Activated CD4-positive, alpha-beta T cell treated with anti-CD3 and anti-CD28 coated beads, Interleukin-2, amount 50 U/mL, for 48 hours (primary cell): Measurements from ENCODE around the gene NDUFB7.

Experiments used
- DNase-seq, 2 experiments: peaks; one replicate each; pipeline ENCODE4 v3.0.0-alpha.2; 2020

The NDUFB7 gene

GRCh38 chr19:14519245-14519859 is 52.5 kb downstream of the NDUFB7 start:
- DNase-seq, result no peak

GRCh38 chr19:14517840-14518505 is 53.9 kb downstream of the NDUFB7 start, which contains the start of gene DNAJB1:
TSS of gene DNAJB1 (minus strand) at chr19:14518397. CDS start at chr19:14518349, 48 bp downstream.
- DNase-seq, result peak; percentile 68 to 77

- DNase-seq, result no peak
These were observed 54.4 kb downstream of the NDUFB7 start for GRCh38 chr19:14517446-14517839.

GRCh38 chr19:14516746-14517438 is 55.0 kb downstream of the NDUFB7 start:
- DNase-seq, result no peak
